Progenitor cell of endocrine pancreas (in vitro differentiated cells): ENCODE measurements around the gene RAD51B. TPM values are rescaled to one million over a fixed set of nuclear protein-coding genes. Genes with fewer than 3 reads are reported as not detected.
A peak's percentile ranks its signal among the peaks of the same experiment; 100 is the strongest.

Experiments used
- DNase-seq: peaks from one replicate; pipeline ENCODE4 v3.0.0; 2021; ENCODE audit warnings: low spot score; ENCODE audit not compliant: unreplicated experiment
- H3K27ac Mint-ChIP-seq: 2 replicates; pipeline ENCODE4 v1.8.0; 2021; ENCODE audit warnings: mild to moderate bottlenecking, moderate library complexity, mixed read lengths
- H3K27me3 Mint-ChIP-seq: 2 replicates; pipeline ENCODE4 v1.8.0; 2021; ENCODE audit warnings: mixed read lengths
- H3K36me3 Mint-ChIP-seq: 2 replicates; pipeline ENCODE4 v1.8.0; 2022; ENCODE audit warnings: mixed read lengths; ENCODE audit not compliant: insufficient read depth
- H3K4me1 Mint-ChIP-seq: 2 replicates; pipeline ENCODE4 v1.8.0; 2021; ENCODE audit warnings: low read depth, mixed read lengths
- H3K4me3 Mint-ChIP-seq: 2 replicates; pipeline ENCODE4 v1.8.0; 2021; ENCODE audit warnings: low read depth, mild to moderate bottlenecking, moderate library complexity, mixed read lengths
- H3K9me3 Mint-ChIP-seq: 2 replicates; pipeline ENCODE4 v1.8.0; 2021; ENCODE audit warnings: low read depth, mixed read lengths
- CTCF ChIP-seq: fragments of 200-600 bp; sonication (generic); IDR thresholded peaks from one replicate; pipeline ENCODE4 v1.5.0; 2021; ENCODE audit warnings: antibody characterized with exemption, mild to moderate bottlenecking; ENCODE audit not compliant: unreplicated experiment
- total RNA-seq: library from RNA; stranded (reverse); gene quantifications from 2 replicates; pipeline ENCODE4 v1.2.1, GENCODE V29; 2021

The RAD51B gene
- total RNA-seq, 1 donor from 2014 or later = 24.7 TPM

- Mint-ChIP-seq H3K4me1 (peaks cover 26% of the 10 kb centered on the region), H3K36me3 (no peaks in the 10 kb centered on the region), H3K9me3 (peaks cover 4% of the 10 kb centered on the region), H3K27me3 (peaks cover 5% of the 10 kb centered on the region), H3K27ac (peak overlapping the region; percentile 81), H3K4me3 (no peak overlapping the region)
- no peak for DNase-seq
- no peak for TF ChIP-seq CTCF
Measured at GRCh38 chr14:68736471-68736871, 916.9 kb downstream of the RAD51B start.

GRCh38 chr14:68737086-68737485, 917.5 kb downstream of the RAD51B start:
- no peak for TF ChIP-seq CTCF
- no peak for DNase-seq
- H3K27ac Mint-ChIP-seq = peak overlapping the region; percentile 62

GRCh38 chr14:68738559-68738958, 919.0 kb downstream of the RAD51B start:
- Mint-ChIP-seq H3K36me3 (no peaks in the 10 kb centered on the region), H3K9me3 (peaks cover 4% of the 10 kb centered on the region), H3K4me1 (peaks cover 22% of the 10 kb centered on the region), H3K4me3 (no peak overlapping the region), H3K27ac (no peak overlapping the region), H3K27me3 (peaks cover 5% of the 10 kb centered on the region)
- DNase-seq = no peak
- TF ChIP-seq CTCF = no peak

More at GRCh38 chr14:68737086-68737485, 917.5 kb downstream of the RAD51B start:
- H3K4me3 Mint-ChIP-seq = no peak overlapping the region
- no peaks in the 10 kb centered on the region for H3K36me3 Mint-ChIP-seq
- peaks cover 4% of the 10 kb centered on the region for H3K9me3 Mint-ChIP-seq
- H3K4me1 Mint-ChIP-seq = peaks cover 24% of the 10 kb centered on the region
- H3K27me3 Mint-ChIP-seq = peaks cover 5% of the 10 kb centered on the region

- H3K27me3 Mint-ChIP-seq = peaks cover 5% of the 10 kb centered on the region
- peaks cover 20% of the 10 kb centered on the region for H3K4me1 Mint-ChIP-seq
- DNase-seq = no peak
- no peak overlapping the region for H3K4me3 Mint-ChIP-seq
- H3K27ac Mint-ChIP-seq = no peak overlapping the region
- H3K9me3 Mint-ChIP-seq = peaks cover 4% of the 10 kb centered on the region
- no peak for TF ChIP-seq CTCF
- H3K36me3 Mint-ChIP-seq = no peaks in the 10 kb centered on the region
Measured at GRCh38 chr14:68739701-68740100, 920.1 kb downstream of the RAD51B start.

- Mint-ChIP-seq H3K36me3 (no peaks in the 10 kb centered on the region), H3K9me3 (peaks cover 4% of the 10 kb centered on the region), H3K4me3 (no peak overlapping the region), H3K27ac (peak overlapping the region; percentile 10), H3K27me3 (peaks cover 5% of the 10 kb centered on the region), H3K4me1 (peaks cover 21% of the 10 kb centered on the region)
- TF ChIP-seq CTCF = no peak
- DNase-seq = no peak
Measured at GRCh38 chr14:68740788-68741476, 921.4 kb downstream of the RAD51B start.
